Endothelial cell (in vitro differentiated cells): Measurements from ENCODE around the gene CYP27B1. TPM values are rescaled to one million over a fixed set of nuclear protein-coding genes. Genes with fewer than 3 reads are reported as not detected.
"Not testable (repeated sequence)": the region's sequence is repeated elsewhere in the genome, so short reads cannot be mapped to it uniquely, and the experiment has no call there.

Experiments
- DNase-seq: peaks from one replicate; pipeline ENCODE4 v3.0.0; 2021; ENCODE audit warnings: low spot score
- H3K27ac Mint-ChIP-seq: one replicate; pipeline ENCODE4 v1.8.0; 2021; ENCODE audit warnings: mixed read lengths, inconsistent platforms; ENCODE audit not compliant: unreplicated experiment
- H3K27me3 Mint-ChIP-seq: one replicate; pipeline ENCODE4 v1.8.0; 2021; ENCODE audit warnings: mild to moderate bottlenecking, moderate library complexity, mixed read lengths, inconsistent platforms; ENCODE audit not compliant: unreplicated experiment
- H3K36me3 Mint-ChIP-seq: one replicate; pipeline ENCODE4 v1.8.0; 2021; ENCODE audit warnings: mild to moderate bottlenecking, low read depth, mixed read lengths, inconsistent platforms; ENCODE audit not compliant: unreplicated experiment
- H3K4me1 Mint-ChIP-seq: one replicate; pipeline ENCODE4 v1.8.0; 2021; ENCODE audit warnings: mild to moderate bottlenecking, mixed read lengths, inconsistent platforms; ENCODE audit not compliant: unreplicated experiment
- H3K4me3 Mint-ChIP-seq: one replicate; pipeline ENCODE4 v1.8.0; 2021; ENCODE audit warnings: mild to moderate bottlenecking, mixed read lengths, inconsistent platforms; ENCODE audit not compliant: unreplicated experiment
- H3K9me3 Mint-ChIP-seq: one replicate; pipeline ENCODE4 v1.8.0; 2021; ENCODE audit warnings: mixed read lengths, inconsistent platforms; ENCODE audit not compliant: unreplicated experiment
- CTCF ChIP-seq: fragments of 200-600 bp; sonication (generic); IDR thresholded peaks from one replicate; pipeline ENCODE4 v1.5.0; 2021; ENCODE audit warnings: antibody characterized with exemption; ENCODE audit not compliant: unreplicated experiment
- microRNA-seq: library from miRNA; unstranded; fragments of <30 nt; microRNA quantifications from one replicate; pipeline ENCODE4, GENCODE V29; 2020; ENCODE audit not compliant: unreplicated experiment
- total RNA-seq: library from RNA; stranded (reverse); fragmentation: NEBNext Ultra II Directional; extraction: Animal tissue kit (Norgen Biotek cat#: 25700); gene quantifications from one replicate; pipeline ENCODE4 v1.2.1, GENCODE V29; 2021; ENCODE audit not compliant: unreplicated experiment

The CYP27B1 gene
- total RNA-seq, 1 donor from 2014 or later = 1.4 TPM

GRCh38 chr12:57716305-57716704, 50.6 kb downstream of the CYP27B1 start:
- no peak for TF ChIP-seq CTCF
- Mint-ChIP-seq H3K9me3 (no peaks in the 10 kb centered on the region), H3K4me1 (peaks cover 9% of the 10 kb centered on the region), H3K36me3 (peaks cover 39% of the 10 kb centered on the region), H3K4me3 (no peak overlapping the region), H3K27ac (no peak overlapping the region), H3K27me3 (peaks cover 3% of the 10 kb centered on the region)
- DNase-seq = no peak

- H3K4me3 Mint-ChIP-seq = no peak overlapping the region
- peaks cover 34% of the 10 kb centered on the region for H3K36me3 Mint-ChIP-seq
- peaks cover 3% of the 10 kb centered on the region for H3K27me3 Mint-ChIP-seq
- H3K9me3 Mint-ChIP-seq = no peaks in the 10 kb centered on the region
- no peak for DNase-seq
- peaks cover 6% of the 10 kb centered on the region for H3K4me1 Mint-ChIP-seq
- H3K27ac Mint-ChIP-seq = no peak overlapping the region
- TF ChIP-seq CTCF = no peak
Observed at GRCh38 chr12:57715786-57716185, 51.1 kb downstream of the CYP27B1 start.

GRCh38 chr12:57715036-57715748, 51.7 kb downstream of the CYP27B1 start:
- not testable (repeated sequence) for DNase-seq, H3K9me3 Mint-ChIP-seq, H3K4me1 Mint-ChIP-seq, H3K27me3 Mint-ChIP-seq, H3K4me3 Mint-ChIP-seq, H3K27ac Mint-ChIP-seq
- peaks cover 33% of the 10 kb centered on the region for H3K36me3 Mint-ChIP-seq

GRCh38 chr12:57713209-57713608, 53.7 kb downstream of the CYP27B1 start:
- no peaks in the 10 kb centered on the region for H3K9me3 Mint-ChIP-seq
- no peak for DNase-seq
- TF ChIP-seq CTCF = no peak

GRCh38 chr12:57712701-57713100, 54.2 kb downstream of the CYP27B1 start:
- H3K36me3 Mint-ChIP-seq = peaks cover 10% of the 10 kb centered on the region
- no peak for TF ChIP-seq CTCF
- no peaks in the 10 kb centered on the region for H3K9me3 Mint-ChIP-seq
- H3K27me3 Mint-ChIP-seq = peaks cover 3% of the 10 kb centered on the region
- no peaks in the 10 kb centered on the region for H3K4me1 Mint-ChIP-seq
- H3K27ac Mint-ChIP-seq = no peak overlapping the region
- no peak overlapping the region for H3K4me3 Mint-ChIP-seq
- no peak for DNase-seq

More at GRCh38 chr12:57713209-57713608, 53.7 kb downstream of the CYP27B1 start:
- Mint-ChIP-seq H3K27me3 (peaks cover 3% of the 10 kb centered on the region), H3K27ac (no peak overlapping the region), H3K36me3 (peaks cover 14% of the 10 kb centered on the region), H3K4me3 (no peak overlapping the region), H3K4me1 (no peaks in the 10 kb centered on the region)

Small RNA genes lying within 50 kb of the gene (microRNA-seq; reads per million reads assigned to microRNA genes)
- 0.28 reads per million for gene MIR6759

Other genes starting within 250 kb of the CYP27B1 start
- gene DDIT3, start 246.6 kb downstream of the CYP27B1 start, total RNA-seq = 4.2 TPM
- gene MBD6, start 244.3 kb downstream of the CYP27B1 start, total RNA-seq = 99.0 TPM
- 195 TPM for gene DCTN2, start 219.9 kb downstream of the CYP27B1 start, total RNA-seq
- 0.46 TPM for gene KIF5A, start 217.0 kb downstream of the CYP27B1 start, total RNA-seq
- gene PIP4K2C, start 175.9 kb downstream of the CYP27B1 start, total RNA-seq = 18.5 TPM
- 43.7 TPM for gene DTX3, start 162.3 kb downstream of the CYP27B1 start, total RNA-seq
- gene ARHGEF25, start 155.6 kb downstream of the CYP27B1 start, total RNA-seq = 20.0 TPM
- gene B4GALNT1, start 133.9 kb downstream of the CYP27B1 start, total RNA-seq = 1.3 TPM
- gene OS9, start 72.9 kb downstream of the CYP27B1 start, total RNA-seq = 220 TPM
- gene AGAP2, start 28.3 kb downstream of the CYP27B1 start, total RNA-seq = 27.0 TPM
- 21.8 TPM for gene TSPAN31, start 22.0 kb downstream of the CYP27B1 start, total RNA-seq
- gene CDK4, start 14.8 kb downstream of the CYP27B1 start, total RNA-seq = 120 TPM
- 2.3 TPM for gene MARCHF9, start 12.0 kb downstream of the CYP27B1 start, total RNA-seq
- gene METTL1, start 5.0 kb upstream of the CYP27B1 start, total RNA-seq = 10.6 TPM
- gene EEF1AKMT3, start 5.5 kb upstream of the CYP27B1 start, total RNA-seq = 8.6 TPM
- gene TSFM, start 15.7 kb upstream of the CYP27B1 start, total RNA-seq = 25.8 TPM
- gene AVIL, start 51.7 kb upstream of the CYP27B1 start, total RNA-seq = 4.5 TPM
- gene CTDSP2, start 79.7 kb upstream of the CYP27B1 start, total RNA-seq = 181 TPM
- gene ATP23, start 174.5 kb upstream of the CYP27B1 start, total RNA-seq = 3.1 TPM